Stimulated activated CD8-positive, alpha-beta memory T cell treated with anti-CD3 and anti-CD28 coated beads, Interleukin-7, amount 100 ng/mL, for 48 hours (primary cell): ENCODE data around the gene PRR14L.
"Not testable (repeated sequence)": the region's sequence is repeated elsewhere in the genome, so short reads cannot be mapped to it uniquely, and the experiment has no call there.

Source experiments
- DNase-seq, 2 donors: peaks; one replicate each; pipeline ENCODE4 v3.0.0-alpha.2; 2020; ENCODE audit warnings: low read depth in 1 of 2; ENCODE audit errors: extremely low read depth in 1 of 2

PRR14L gene

DNA sequence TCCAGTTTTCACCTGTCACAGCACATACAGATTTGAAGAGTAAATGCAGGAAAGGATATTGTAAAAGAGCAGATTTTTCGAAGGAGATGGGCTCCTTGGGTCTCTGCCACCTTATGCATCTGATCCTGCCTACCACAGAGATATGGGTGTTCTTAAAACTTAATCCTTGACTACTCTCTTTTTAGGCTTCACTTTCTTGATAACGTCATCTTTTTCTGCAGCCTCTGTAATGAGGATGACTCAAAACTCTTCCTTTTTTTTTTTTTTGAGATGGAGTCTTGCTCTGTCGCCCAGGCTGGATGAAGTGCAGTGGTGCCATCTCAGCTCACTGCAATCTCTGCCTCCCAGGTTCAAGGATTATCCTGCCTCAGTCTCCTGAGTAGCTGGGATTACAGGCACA is 7.8 kb downstream of the PRR14L start:
- DNase-seq = no peak

DNA sequence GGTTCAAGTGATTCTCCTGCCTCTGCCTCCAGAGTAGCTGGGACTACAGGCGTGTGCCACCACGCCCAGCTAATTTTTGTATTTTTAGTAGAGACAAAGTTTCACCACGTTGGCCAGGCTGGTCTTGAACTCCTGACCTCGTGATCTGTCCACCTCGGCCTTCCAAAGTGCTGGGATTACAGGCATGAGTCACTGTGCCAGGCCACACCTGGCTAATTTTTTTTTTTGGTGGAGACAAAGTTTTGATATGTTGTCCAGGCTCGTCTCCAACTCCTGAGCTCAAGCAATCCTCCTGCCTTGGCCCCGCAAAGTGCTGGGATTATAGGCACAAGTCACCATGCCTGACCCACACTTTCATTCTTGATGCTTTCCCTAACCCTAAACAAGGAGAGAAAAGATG is 9.6 kb downstream of the PRR14L start:
- DNase-seq = not testable (repeated sequence)

DNA sequence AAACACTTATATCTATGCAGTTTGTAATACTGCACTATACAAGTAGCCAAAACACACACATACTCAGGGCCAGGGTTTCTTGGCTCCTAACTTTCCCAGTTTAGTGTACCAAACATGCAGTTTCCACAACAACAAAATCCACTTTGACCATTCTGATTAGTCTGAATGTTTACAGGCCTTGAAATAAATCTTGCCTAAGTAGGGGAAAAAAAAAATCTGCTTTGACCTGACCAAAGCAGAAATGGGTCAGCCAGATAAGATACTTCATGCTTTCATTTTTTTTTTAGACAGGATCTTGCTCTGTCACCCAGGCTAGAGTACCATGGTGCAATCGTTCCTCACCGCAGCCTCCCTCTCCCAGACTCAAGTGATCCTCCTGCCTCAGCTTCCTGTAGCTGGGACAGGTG is 10.1 kb downstream of the PRR14L start:
- DNase-seq = no peak

DNA sequence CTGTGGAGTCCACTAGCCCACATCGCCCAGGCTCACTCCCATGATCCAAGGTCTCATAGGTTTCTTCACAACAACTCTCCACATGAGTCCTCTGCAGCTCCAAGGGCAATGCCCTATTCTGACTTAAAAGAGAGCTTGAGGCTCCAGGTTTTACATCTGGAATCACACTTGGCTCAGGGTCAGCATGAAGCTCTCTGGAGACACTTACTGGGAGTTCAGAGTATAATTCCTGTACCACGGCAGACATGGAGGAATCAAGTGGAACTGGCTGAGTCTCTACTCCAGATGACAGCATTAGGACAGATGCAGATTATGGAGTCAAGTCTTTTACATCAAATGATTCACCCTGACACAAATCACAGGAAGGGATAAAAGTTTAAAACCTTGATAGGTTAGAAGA is 11.4 kb downstream of the PRR14L start:
- no peak for DNase-seq

DNA sequence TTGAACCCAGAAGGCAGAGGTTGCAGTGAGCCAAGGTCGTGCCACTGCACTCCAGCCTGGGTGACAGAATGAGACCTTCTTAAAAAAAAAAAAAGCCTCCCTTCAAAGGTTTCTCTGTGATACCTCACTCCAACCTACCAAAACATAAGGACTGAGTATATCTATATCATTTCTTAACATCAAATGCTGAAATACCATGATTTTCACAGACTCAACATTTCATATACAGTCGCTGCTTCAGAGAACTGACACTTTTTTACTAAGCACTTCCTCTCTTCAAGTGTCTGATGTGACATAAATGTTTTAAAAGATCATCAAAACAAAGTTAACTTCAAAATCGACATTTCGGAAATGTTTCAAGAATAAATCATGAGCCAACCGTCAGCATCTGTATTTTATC is 12.0 kb downstream of the PRR14L start:
- DNase-seq = no peak

DNA sequence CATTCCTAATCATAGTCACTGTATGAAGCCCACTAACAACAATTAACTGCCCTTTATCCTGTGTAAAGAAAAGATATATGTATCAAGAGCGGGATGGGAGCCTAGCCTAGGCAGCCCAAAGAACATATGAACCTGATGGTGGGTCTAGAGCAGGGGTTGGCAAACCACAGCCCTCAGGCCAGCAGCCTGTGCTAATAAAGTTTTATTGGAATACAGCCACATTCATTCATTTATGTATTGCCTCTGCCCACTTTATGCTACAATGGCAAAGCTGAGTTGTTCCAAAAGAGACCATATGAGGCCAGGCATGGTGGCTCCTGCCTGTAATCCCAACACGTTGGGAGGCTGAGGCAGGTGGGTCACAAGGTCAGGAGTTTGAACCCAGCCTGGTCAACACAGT is 13.5 kb downstream of the PRR14L start:
- DNase-seq = no peak

DNA sequence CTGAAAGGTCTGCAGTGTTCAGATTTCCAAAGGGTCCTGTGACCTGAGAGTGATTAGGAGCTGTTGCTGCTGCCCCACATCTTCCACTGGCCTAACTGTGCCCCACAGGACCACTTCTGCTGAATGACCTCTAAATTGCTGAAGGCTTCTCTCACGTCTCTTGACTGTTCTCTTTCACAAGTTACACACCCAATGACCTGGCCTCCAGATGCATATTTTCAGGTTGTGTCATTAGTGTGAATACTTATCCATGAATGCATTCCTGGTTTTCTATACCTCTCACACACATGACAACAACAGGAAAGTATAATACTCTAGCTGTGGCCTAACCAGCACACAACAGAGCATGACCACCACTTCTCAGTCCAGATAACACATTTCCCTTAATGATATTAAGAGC is 15.4 kb downstream of the PRR14L start:
- no peak for DNase-seq

DNA sequence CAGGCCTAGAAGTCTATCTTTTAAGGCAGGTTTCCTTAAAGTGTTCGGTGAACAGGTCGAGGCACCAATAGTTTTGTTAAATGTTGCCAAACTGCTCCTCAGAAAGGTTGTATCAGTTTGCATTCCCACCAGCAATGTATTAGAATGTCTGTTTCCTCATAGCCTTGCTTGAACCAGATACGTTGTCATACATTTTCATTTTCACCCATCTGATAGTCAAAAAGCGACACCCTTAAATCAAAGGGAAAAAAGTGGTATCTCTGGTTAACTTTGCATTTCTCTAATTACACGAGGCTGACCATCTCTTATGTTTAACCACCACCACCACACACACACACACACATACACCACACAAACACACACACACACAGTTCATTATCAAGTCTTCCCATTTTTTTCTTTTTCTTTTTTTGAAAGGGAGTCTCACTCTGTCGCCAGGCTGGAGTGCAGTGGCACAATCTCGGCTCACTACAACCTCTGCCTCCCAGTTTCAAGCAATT is 16.3 kb downstream of the PRR14L start:
- no peak for DNase-seq

DNA sequence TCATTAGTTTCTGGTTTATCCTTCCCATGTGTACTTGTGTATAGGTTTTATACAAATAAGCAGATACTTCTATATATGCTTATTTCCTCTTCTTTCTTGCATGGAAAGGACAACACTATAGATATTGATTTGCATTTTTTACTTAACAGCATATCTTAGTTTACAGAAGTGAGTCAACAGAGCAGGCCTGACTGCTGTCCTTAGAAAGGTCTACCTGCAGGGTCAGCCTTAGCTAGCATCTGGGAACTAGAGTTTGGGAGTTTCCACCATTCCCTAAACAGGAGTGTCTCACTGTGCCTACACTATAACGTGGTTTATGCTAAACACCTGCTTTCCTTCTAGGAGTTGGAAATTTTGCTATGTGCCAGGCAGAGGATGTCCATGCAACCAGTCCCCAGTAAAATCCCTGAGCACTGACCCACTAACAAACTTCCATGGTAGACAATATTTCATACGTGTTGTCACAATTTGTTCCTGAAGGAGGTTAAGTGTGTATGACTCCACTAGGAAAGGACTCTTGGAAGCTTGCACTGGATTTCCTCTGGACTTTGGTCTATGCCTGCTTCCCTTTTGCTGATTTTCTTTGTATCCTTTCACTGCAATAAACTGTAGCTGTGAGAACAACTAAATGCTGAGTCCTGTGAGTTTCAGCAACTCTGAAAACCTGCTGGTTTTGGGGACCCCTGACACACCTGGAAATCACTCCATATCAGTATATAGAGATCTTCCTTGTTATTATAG is 17.7 kb downstream of the PRR14L start:
- DNase-seq = no peak

DNA sequence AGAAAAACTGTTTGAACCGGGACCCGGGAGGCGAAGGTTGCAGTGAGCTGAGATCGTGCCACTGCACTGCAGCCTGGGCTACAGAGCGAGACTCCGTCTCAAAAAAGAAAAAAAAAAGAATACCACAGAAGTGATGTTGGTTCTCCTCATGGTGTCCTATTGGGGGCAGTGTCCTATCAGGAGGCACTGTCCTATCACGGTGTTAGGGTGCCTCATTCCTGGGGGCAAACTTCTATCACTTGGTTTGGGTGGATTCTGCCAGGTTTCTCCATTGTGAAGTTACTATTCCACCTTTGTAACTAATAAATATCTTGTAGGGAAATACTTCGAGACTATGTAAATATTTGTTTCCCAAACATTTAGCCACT is 19.6 kb downstream of the PRR14L start:
- no peak for DNase-seq

DNA sequence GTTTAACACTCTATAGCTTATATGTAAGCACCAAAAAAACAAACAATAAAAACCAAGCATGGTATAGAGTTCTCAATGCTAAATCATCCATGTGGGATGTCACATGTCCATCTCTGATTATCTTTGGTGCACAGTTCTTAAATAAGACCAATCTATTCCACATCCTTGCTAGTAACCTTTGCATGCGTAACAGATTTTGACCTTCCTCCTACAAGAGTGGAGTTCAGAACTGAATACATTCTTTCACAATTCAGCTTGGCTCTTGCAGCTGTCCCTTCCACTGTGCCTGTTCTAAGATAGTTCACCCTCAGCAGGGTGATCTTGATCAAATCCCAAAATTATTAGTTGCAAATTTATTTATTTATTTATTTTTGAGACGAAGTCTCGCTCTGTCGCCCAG is 21.1 kb downstream of the PRR14L start:
- DNase-seq = no peak

DNA sequence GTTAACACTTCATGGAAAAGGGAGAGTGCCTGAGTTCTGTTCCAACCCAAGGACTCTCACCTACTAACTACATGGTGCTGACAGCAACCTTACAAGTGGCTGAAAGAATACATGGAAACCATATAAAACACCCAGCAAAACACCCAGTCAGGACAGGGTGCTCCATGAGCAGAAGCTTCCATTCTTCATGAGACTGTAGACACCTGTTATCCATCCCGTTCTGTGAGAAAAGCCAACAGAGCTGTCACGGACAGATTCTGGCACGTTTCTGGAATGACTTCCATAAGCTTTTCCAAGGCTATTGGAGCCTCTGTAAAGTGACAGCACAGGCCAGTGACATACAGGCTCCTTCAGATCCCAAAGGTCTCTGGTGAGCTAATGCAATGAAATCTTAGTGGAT is 23.2 kb downstream of the PRR14L start:
- DNase-seq = no peak

DNA sequence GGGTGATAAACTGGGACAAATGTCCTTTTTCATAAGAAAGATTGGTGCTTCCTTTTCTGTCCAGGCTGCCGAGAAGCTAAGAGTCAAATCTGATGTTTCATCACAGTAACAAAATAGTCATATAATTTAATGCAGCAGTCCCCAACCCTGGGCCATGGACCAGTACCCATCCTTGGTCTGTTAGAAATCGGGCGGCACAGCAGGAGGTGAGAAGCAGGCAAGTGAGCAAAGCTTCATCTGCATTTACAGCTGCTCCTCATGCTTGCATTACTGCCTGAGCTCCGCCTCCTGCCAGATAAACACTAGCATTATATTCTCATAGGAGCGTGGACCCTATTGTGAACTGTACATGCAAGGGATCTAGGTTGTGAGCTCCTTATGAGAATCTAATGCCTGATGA is 26.2 kb downstream of the PRR14L start:
- DNase-seq = no peak

DNA sequence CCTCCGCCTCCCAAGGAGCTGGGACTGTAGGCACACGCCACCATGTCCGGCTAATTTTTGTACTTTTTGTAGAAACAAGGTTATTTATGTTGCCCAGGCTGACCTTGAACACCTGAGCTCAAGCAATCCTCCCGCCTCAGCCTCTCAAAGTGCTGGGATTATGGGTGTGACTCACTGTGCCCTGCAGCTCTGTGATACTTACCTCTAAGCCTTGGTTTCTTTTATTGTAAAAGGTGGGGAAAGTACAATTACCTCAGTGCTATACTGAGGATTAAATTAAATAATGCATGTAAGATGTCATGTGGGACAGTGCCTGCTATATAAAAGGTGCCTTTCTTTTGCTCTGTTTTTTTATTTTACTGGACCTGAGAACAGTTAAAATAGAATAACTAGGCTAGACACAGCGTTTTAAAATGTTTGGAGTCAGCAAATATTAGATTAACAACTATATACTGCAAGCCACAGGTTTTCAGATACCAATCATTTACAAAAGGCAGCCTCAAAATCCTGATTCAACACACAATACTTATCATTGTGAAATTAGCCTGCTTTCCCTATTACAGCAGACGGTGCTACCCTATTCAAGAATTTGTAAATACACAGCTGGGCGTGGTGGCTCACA is 30.0 kb downstream of the PRR14L start:
- no peak for DNase-seq

DNA sequence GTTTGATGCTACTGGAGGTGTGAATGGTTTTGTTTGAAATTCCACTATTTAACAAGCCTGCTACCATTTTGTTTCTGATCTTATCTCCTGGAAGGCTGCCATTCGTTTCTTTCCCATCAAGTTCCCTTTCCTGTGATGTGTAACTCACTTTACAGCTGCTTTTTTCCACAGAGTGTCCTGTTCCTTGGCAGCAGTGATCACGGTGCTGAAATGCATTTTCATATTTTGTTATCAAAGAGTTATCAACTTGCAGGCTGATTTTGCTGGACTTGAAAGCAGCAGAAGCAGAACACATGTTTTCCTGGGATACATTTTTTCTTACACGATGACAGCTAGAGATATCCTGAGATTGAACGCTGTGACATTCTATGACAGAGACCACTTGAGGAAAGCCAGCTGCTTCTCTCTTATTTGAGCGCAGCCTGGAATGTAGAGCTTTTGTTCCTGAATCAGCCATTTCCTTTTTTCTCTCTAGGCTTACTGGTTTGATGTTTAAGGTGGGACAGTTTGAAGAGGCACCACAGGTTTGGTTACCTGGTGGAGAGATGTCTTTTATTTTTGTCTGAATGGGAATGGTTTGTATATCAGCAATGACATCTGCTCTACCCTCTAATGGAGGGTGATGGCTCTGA is 34.7 kb downstream of the PRR14L start:
- DNase-seq = no peak

DNA sequence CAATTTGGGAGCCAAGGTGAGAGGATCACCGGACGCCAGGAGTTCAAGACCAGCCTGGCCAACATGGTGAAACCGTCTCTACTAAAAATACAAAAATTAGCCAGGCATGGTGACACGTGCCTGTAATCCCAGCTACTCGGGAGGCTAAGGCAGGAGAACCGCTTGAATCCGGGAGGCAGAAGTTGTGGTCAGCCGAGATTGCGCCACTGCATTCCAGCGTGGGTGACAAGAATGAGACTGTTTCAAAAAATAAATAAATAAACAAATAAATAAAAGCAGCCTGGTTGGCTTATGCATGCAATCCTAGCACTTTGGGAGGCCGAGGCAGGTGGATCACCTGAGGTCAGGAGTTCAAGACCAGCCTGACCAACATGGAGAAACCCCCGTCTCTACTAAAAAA is 38.7 kb downstream of the PRR14L start:
- DNase-seq = not testable (repeated sequence)

DNA sequence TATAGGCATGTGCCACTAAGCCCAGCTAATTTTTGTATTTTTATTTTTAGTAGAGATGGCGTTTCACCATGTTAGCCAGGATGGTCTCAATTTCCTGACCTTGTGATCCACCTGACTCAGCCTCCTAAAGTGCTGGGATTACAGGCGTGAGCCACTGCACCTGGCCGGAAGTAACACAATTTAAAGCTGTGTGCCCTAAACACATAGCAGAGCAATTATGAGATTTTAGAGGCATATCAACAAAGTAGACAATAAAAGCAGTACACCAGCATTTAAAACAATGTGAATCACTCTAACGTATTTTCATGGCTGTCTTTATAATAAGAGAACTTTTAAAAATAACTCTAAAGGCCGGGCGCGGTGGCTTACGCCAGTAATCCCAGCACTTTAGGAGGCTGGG is 42.4 kb downstream of the PRR14L start:
- DNase-seq = no peak

DNA sequence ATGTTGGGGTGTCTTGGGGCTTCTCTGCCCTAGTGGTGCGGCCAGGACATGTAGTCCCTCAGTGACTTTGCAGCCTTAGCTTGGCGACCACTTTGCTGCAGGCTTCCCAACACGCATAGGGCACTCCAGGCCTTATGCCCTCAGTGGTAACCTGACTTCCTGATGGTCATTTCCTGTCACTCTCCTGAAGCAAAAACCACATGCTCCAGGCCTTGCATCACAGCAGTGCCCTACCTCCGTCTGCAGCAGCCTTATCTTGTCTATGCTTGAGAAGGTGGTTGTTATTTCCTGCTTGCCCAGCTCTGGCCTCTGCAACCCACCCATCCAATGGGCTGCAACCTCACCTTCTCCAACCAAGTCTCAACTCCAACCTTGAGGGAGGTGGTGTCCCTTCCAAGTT is 54.5 kb downstream of the PRR14L start:
- no peak for DNase-seq

DNA sequence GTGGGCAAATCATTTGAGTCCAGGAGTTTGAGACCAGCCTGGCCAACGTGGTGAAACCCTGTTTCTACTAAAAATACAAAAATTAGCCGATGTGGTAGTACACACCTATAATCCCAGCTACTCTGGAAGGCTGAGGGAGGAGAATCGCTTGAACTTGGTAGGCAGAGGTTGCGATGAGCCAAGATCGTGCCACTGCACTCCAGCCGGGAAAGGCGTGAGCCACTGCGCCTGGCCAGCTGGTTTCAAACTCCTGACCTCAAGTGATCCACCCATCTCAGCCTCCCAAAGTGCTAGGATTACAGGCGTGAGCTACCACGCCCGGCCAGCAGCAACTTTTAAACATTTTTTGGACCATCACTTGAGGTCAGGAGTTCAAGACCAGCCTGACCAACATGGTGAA is 55.9 kb downstream of the PRR14L start:
- DNase-seq = not testable (repeated sequence)

DNA sequence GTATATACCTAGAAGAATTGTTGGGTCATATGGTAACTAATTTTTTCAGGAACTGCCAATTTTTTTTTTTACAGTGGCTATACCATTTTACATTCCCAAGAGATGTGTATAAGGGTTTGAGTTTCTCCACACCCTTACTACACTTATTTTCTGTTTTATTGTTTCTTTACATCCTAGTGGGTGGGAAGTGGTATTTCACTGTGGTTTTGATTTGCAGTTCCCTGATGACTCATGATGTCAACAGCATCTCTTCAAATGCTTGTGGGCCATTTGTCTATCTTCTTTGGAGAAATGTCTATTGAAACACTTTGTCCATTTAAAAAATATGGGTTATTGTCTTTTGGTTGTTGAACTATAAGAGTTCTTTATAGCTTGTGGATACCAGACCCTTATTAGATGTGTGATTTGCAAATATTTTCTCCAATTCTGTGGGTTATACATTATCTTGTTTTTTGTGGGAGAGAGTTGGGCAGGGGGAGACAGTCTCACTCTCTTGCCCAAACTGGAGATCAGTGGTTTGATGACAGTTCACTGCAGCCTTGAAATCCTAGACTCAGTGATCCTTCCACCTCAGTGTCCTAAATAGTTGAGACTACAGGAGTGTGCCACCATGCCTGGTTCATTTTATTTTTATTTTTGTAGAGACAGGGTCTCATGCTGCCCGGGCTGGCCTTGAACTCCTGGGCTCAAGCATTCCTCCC is 57.6 kb downstream of the PRR14L start:
- DNase-seq = no peak

DNA sequence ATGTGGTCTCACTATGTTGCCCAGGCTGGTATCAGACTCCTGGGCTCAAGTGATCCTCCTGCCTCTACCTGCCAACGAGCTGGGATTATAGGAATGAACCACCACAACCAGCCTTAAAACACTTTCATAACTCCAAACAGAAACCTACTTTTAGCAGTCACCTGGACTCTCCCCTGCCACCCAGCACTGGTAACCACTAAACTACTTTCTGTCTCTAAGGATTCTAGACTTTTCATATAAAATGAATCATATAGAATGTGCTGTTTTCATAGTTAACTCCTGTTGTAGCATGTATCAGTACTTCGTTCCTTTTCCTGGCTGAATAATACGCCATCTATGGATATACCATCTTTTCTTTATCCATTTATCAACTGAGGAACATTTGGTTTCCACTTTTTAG is 58.5 kb downstream of the PRR14L start:
- DNase-seq = no peak
